Measurements from ENCODE around the gene NANOG. TPM values are rescaled to one million over a fixed set of nuclear protein-coding genes. Genes with fewer than 3 reads are reported as not detected.

Gene NANOG
- total and polyA plus RNA-seq, 2 of the 8 experiments (the other 6 are each of a cell fraction or from before 2014, with no cell fraction given) = 53.7 to 231 TPM

DNA sequence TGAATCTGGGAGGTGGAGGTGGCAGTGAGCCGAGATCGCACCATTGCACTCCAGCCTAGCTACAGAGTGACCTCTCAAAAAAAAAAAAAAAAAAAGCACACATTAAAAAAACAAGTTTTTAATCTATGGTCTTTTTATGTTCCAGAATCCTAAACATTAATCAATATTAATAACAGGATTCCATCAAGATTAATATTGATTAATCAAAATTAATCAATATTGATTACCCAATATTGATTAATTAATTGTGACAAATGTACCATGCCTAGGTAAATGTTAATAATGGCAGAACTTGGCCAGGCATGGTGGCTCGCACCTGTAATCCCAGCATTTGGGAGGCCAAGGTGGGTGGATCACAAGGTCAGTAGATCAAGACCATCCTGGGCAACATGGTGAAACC lies 7.9 kb upstream of the NANOG start:
- Histone ChIP-seq H3K79me1 (ENCODE audit: low read depth, low read length) (no peaks in the 10 kb centered on the region), H3K79me2 (ENCODE audit: control insufficient read depth in 1 of 2, insufficient read depth in 2 of 2, low read length in 2 of 2) (no peaks in the 10 kb centered on the region), H2BK120ac (replicated peaks; ENCODE audit: low read depth, low read length) (no peak overlapping the region), H4K20me1 (replicated peaks in 1 of 2; ENCODE audit: control insufficient read depth in 1 of 2, insufficient read depth in 2 of 2, low read length in 2 of 2) (no peaks in the 10 kb centered on the region), H2AFZ (ENCODE audit: low read length) (no peak overlapping the region), H2AK5ac (ENCODE audit: low read depth, low read length) (no peak overlapping the region), H3K4me3 (ENCODE audit: extremely low read depth in 1 of 4, insufficient read depth in 2 of 4, low read depth in 3 of 4, low read length in 4 of 4) (no peak overlapping the region), H3K9me3 (ENCODE audit: insufficient read depth in 2 of 2, low read depth in 1 of 2, low read length in 1 of 2) (no peaks in the 10 kb centered on the region), H3K9ac (replicated peaks in 1 of 4; ENCODE audit: extremely low read depth in 1 of 4, low read depth in 3 of 4, low read length in 3 of 4) (no peak overlapping the region), H4K8ac (ENCODE audit: extremely low read depth, insufficient read depth, low read length) (no peak overlapping the region; the same call in 1 of the 2 replicates), H2BK5ac (ENCODE audit: low read depth, low read length) (no peak overlapping the region), H3K14ac (ENCODE audit: insufficient read length) (no peak overlapping the region), H3K23ac (ENCODE audit: insufficient read length) (no peak overlapping the region), H3K18ac (ENCODE audit: extremely low read depth, low read length) (no peak overlapping the region; the same call in 1 of the 2 replicates), H3K4me2 (ENCODE audit: insufficient read depth in 1 of 2, low read depth in 2 of 2, low read length in 2 of 2) (no peak overlapping the region), H4K91ac (replicated peaks; ENCODE audit: insufficient read length, low read length) (no peak overlapping the region), H2BK12ac (ENCODE audit: low read depth, low read length) (no peak overlapping the region), H2BK20ac (ENCODE audit: low read length) (no peak overlapping the region), H3K23me2 (ENCODE audit: low read depth, low read length) (no peaks in the 10 kb centered on the region), H3K27me3 (replicated peaks in 1 of 4; ENCODE audit: control insufficient read depth in 3 of 4, extremely low read depth in 1 of 4, insufficient read depth in 3 of 4, low read length in 3 of 4) (no peaks in the 10 kb centered on the region), H3K56ac (replicated peaks; ENCODE audit: insufficient read length, low read depth, low read length) (no peak overlapping the region), H3K36me3 (ENCODE audit: control insufficient read depth in 2 of 4, insufficient read depth in 4 of 4, low read length in 3 of 4) (no peaks in the 10 kb centered on the region), H3K4ac (replicated peaks; ENCODE audit: insufficient read length, low read depth, low read length) (no peak overlapping the region), H4K5ac (ENCODE audit: insufficient read length, low read depth, low read length) (no peak overlapping the region), H3K4me1 (replicated peaks in 1 of 4; ENCODE audit: control insufficient read depth in 3 of 4, insufficient read depth in 4 of 4, low read length in 3 of 4) (no peaks in the 10 kb centered on the region; a peak in 2 of 7 replicates), H2BK15ac (ENCODE audit: low read length) (no peak overlapping the region), H3K27ac (ENCODE audit: low read depth, low read length) (no peak overlapping the region)
- ChIA-PET POLR2A (ENCODE audit: partially characterized antibody) (interaction anchor here (0.9 kb wide), 1 partner anchor 9 kb away, joined by 5 read pairs; no protein-coding TSS in a partner anchor), CTCF (ENCODE audit: partially characterized antibody) (interaction anchor here (0.6 kb wide), 1 partner anchor 601 kb away, joined by 3 read pairs; no protein-coding TSS in a partner anchor)
- 94% methylated on average over 3 of the region's 3 CpGs; no CpG with 5 or more reads in 1 of the 2 experiments for WGBS, 2 experiments (ENCODE audit: extremely low coverage in 1 of 2, insufficient coverage in 1 of 2, insufficient read length in 1 of 2, insufficient replicate concordance in 2 of 2, low coverage in 1 of 2, low lambda C conversion rate in 2 of 2, missing lambda C conversion rate in 1 of 2)
- no peak for DNase-seq (ENCODE audit: low read depth in 1 of 2, low spot score in 2 of 2)
- no peak for FAIRE-seq
- TF ChIP-seq RAD21 (IDR thresholded peaks at IDR 0.05 in 1 of 2, conservative IDR thresholded peaks at IDR 0.05 in 1 of 2; ENCODE audit: low read depth in 2 of 2, low read length in 2 of 2) = no peak
- TF ChIP-seq SRF (IDR thresholded peaks at IDR 0.05; ENCODE audit: low read depth, low read length) = no peak
- no peak for TF ChIP-seq BACH1 (IDR thresholded peaks at IDR 0.05; ENCODE audit: low read length)
- no peak for TF ChIP-seq KDM4A (IDR thresholded peaks at IDR 0.05; ENCODE audit: low read depth, low read length, severe bottlenecking)
- no peak for TF ChIP-seq MAFK (IDR thresholded peaks at IDR 0.05; ENCODE audit: low read depth, low read length)
- no peak for TF ChIP-seq SP2 (IDR thresholded peaks at IDR 0.05; ENCODE audit: low read length)
- TF ChIP-seq KDM1A (IDR thresholded peaks at IDR 0.05; ENCODE audit: borderline replicate concordance, low read length) = no peak
- no peak for TF ChIP-seq NRF1 (IDR thresholded peaks at IDR 0.05; ENCODE audit: low read depth, low read length)
- no peak for TF ChIP-seq CHD1 (IDR thresholded peaks at IDR 0.05; ENCODE audit: low read depth, low read length)
- no peak for TF ChIP-seq BCL11A (IDR thresholded peaks at IDR 0.05; ENCODE audit: low read depth in 2 of 2, low read length in 2 of 2)
- no peak for TF ChIP-seq ATF2 (IDR thresholded peaks at IDR 0.05; ENCODE audit: low read length)
- no peak for TF ChIP-seq CTBP2 (IDR thresholded peaks at IDR 0.05; ENCODE audit: borderline replicate concordance, insufficient read depth, insufficient read length, low read length)

All from H1 (cell line).